WTC11 (cell line): ENCODE measurements around the gene BACH2. TPM values are rescaled to one million over a fixed set of nuclear protein-coding genes. Genes with fewer than 3 reads are reported as not detected.

Experiments
- ATAC-seq: fragments of 200-7000 bp; cut with Tn5 transposase; 2 replicates; pipeline ENCODE4 v1.10.0; 2021; ENCODE audit warnings: mild to moderate bottlenecking, moderate library complexity
- CTCF ChIA-PET: fragments of 300-600 bp; sonication (Branson Sonifier 250); formaldehyde crosslinking; loops from one replicate; lab custom pipeline; 2021; ENCODE audit warnings: antibody characterized with exemption; lab: Charles Lee
- POLR2A ChIA-PET: fragments of 350-600 bp; sonication (Branson Sonifier 250); formaldehyde crosslinking; loops from one replicate; lab custom pipeline; 2021; ENCODE audit warnings: antibody characterized with exemption; lab: Charles Lee
- DNase-seq: peaks from one replicate; pipeline ENCODE4 v3.0.0; 2021; ENCODE audit warnings: low spot score
- H3K27ac Mint-ChIP-seq: 2 replicates; pipeline ENCODE4 v1.8.0; 2021; ENCODE audit warnings: mixed read lengths
- H3K27me3 Mint-ChIP-seq: 2 replicates; pipeline ENCODE4 v1.8.0; 2021; ENCODE audit warnings: low read depth, mild to moderate bottlenecking, moderate library complexity, mixed read lengths
- H3K36me3 Mint-ChIP-seq: 2 replicates; pipeline ENCODE4 v1.8.0; 2021; ENCODE audit warnings: mixed read lengths
- H3K4me1 Mint-ChIP-seq: 2 replicates; pipeline ENCODE4 v1.8.0; 2022; ENCODE audit warnings: mixed read lengths
- H3K4me3 Mint-ChIP-seq: 2 replicates; pipeline ENCODE4 v1.8.0; 2021; ENCODE audit warnings: mild to moderate bottlenecking, moderate library complexity, mixed read lengths
- H3K9me3 Mint-ChIP-seq: 2 replicates; pipeline ENCODE4 v1.8.0; 2021; ENCODE audit warnings: mixed read lengths
- AR ChIP-seq: fragments of 250-450 bp; sonication (Bioruptor Pico); IDR thresholded peaks from 2 replicates; pipeline ENCODE4 v1.9.0; 2021; ENCODE audit warnings: mild to moderate bottlenecking
- ARID4B ChIP-seq: sonication (generic); formaldehyde crosslinking; IDR thresholded peaks from 2 replicates; pipeline ENCODE4 v1.8.0; 2023; ENCODE audit warnings: missing genetic modification reagents, mild to moderate bottlenecking, borderline replicate concordance
- ATF1 ChIP-seq: sonication (generic); formaldehyde crosslinking; IDR thresholded peaks from 2 replicates; pipeline ENCODE4 v1.8.1; 2023; ENCODE audit warnings: mild to moderate bottlenecking, moderate library complexity, missing genetic modification reagents
- ATF3 ChIP-seq: sonication (generic); formaldehyde crosslinking; conservative IDR thresholded peaks from 2 replicates; pipeline ENCODE4 v1.8.1; 2022; ENCODE audit warnings: mild to moderate bottlenecking, missing genetic modification reagents
- ELF4 ChIP-seq: sonication (generic); formaldehyde crosslinking; IDR thresholded peaks from 2 replicates; pipeline ENCODE4 v1.8.1; 2022; ENCODE audit warnings: low read depth, mild to moderate bottlenecking, moderate library complexity, missing genetic modification reagents
- MAX ChIP-seq: sonication (generic); formaldehyde crosslinking; IDR thresholded peaks from 2 replicates; pipeline ENCODE4 v1.8.0; 2022; ENCODE audit warnings: mild to moderate bottlenecking, missing genetic modification reagents
- MYBL2 ChIP-seq: sonication (generic); formaldehyde crosslinking; IDR thresholded peaks from 2 replicates; pipeline ENCODE4 v1.8.1; 2023; ENCODE audit warnings: mild to moderate bottlenecking, moderate library complexity, missing genetic modification reagents
- SMAD3 ChIP-seq: sonication (generic); formaldehyde crosslinking; IDR thresholded peaks from 2 replicates; pipeline ENCODE4 v1.8.0; 2022; ENCODE audit warnings: missing genetic modification reagents, mild to moderate bottlenecking, borderline replicate concordance
- TCF7 ChIP-seq: sonication (generic); formaldehyde crosslinking; IDR thresholded peaks from 2 replicates; pipeline ENCODE4 v1.8.0; 2022; ENCODE audit warnings: mild to moderate bottlenecking, low read depth, missing genetic modification reagents, moderate library complexity
- ZBTB21 ChIP-seq: sonication (generic); formaldehyde crosslinking; IDR thresholded peaks from 2 replicates; pipeline ENCODE4 v1.8.1; 2023; ENCODE audit warnings: mild to moderate bottlenecking, missing genetic modification reagents, borderline replicate concordance
- ZBTB43 ChIP-seq: sonication (generic); formaldehyde crosslinking; IDR thresholded peaks from 2 replicates; pipeline ENCODE4 v1.8.1; 2023; ENCODE audit warnings: mild to moderate bottlenecking, missing genetic modification reagents
- ZNF232 ChIP-seq: sonication (generic); formaldehyde crosslinking; IDR thresholded peaks from 2 replicates; pipeline ENCODE4 v1.8.0; 2022; ENCODE audit warnings: mild to moderate bottlenecking, missing genetic modification reagents
- ZNF281 ChIP-seq: sonication (generic); formaldehyde crosslinking; IDR thresholded peaks from 2 replicates; pipeline ENCODE4 v1.8.0; 2023; ENCODE audit warnings: mild to moderate bottlenecking, missing genetic modification reagents
- ZSCAN18 ChIP-seq: fragments of 250-450 bp; sonication (Bioruptor Pico); IDR thresholded peaks from 2 replicates; pipeline ENCODE4 v2.1.2; 2022; ENCODE audit warnings: mild to moderate bottlenecking, moderate library complexity
- total RNA-seq: library from RNA; stranded (reverse); gene quantifications from 3 replicates; pipeline ENCODE4 v1.2.3, GENCODE V29; 2021

The BACH2 gene
- total RNA-seq, 1 experiment from 2014 or later: 5.9 TPM

- TF ChIP-seq ZNF281 (CRISPR knock-in tag) (no peak), ZBTB43 (no peak)
Observed at GRCh38 chr6:90204327-90205056, 92.2 kb downstream of the BACH2 start (continued).

GRCh38 chr6:90203672-90204071 lies 93.0 kb downstream of the BACH2 start:
- ATAC-seq (no peak), DNase-seq (no peak)
- Mint-ChIP-seq H3K4me1 (no peaks in the 10 kb centered on the region), H3K27ac (no peak overlapping the region), H3K9me3 (peaks cover 10% of the 10 kb centered on the region), H3K27me3 (no peaks in the 10 kb centered on the region), H3K4me3 (no peak overlapping the region), H3K36me3 (peaks cover 7% of the 10 kb centered on the region)
- ChIA-PET CTCF (interaction anchor here (0.6 to 0.8 kb wide), 2 partner anchors 83 to 1123 kb away, joined by 3 read pairs; partner anchors contain the start of gene PNRC1), POLR2A (no interaction called here)
- no peak for TF ChIP-seq MAX
- no peak for TF ChIP-seq ATF1 (CRISPR knock-in tag)
- no peak for TF ChIP-seq ARID4B
- TF ChIP-seq ZBTB43: no peak

GRCh38 chr6:90202156-90202555 lies 94.5 kb downstream of the BACH2 start:
- DNase-seq (no peak), ATAC-seq (no peak)
- no peak overlapping the region for H3K4me3 Mint-ChIP-seq
- no peaks in the 10 kb centered on the region for H3K4me1 Mint-ChIP-seq
- no peaks in the 10 kb centered on the region; the same call in 1 of the 2 replicates for H3K27me3 Mint-ChIP-seq
- no peak overlapping the region for H3K27ac Mint-ChIP-seq
- H3K9me3 Mint-ChIP-seq: peaks cover 22% of the 10 kb centered on the region
- H3K36me3 Mint-ChIP-seq: peaks cover 22% of the 10 kb centered on the region
- ChIA-PET CTCF (no interaction called here), POLR2A (interaction anchor here (1.2 kb wide), 1 partner anchor 45 kb away, joined by 3 read pairs; no protein-coding TSS in a partner anchor)
- no peak for TF ChIP-seq TCF7
- no peak for TF ChIP-seq ZSCAN18 (CRISPR knock-in tag)
- no peak for TF ChIP-seq MYBL2 (CRISPR knock-in tag)
- no peak for TF ChIP-seq ZBTB21 (CRISPR knock-in tag)
- TF ChIP-seq SMAD3 (CRISPR knock-in tag): no peak
- TF ChIP-seq AR: no peak
- TF ChIP-seq ELF4 (CRISPR knock-in tag): no peak
- no peak for TF ChIP-seq ATF3 (CRISPR knock-in tag)
- no peak for TF ChIP-seq ZNF232
